PFSK-1 (cell line): Measurements from ENCODE around the gene RPL23.

ENCODE experiments used
- FOXP2 ChIP-seq: optimal IDR thresholded peaks from 2 replicates; pipeline ENCODE3; 2011; ENCODE audit warnings: borderline replicate concordance, control low read depth, inconsistent platforms; ENCODE audit not compliant: insufficient read depth; ENCODE audit errors: extremely low read length, extremely low read depth
- POLR2AphosphoS5 ChIP-seq: IDR thresholded peaks from 2 replicates; pipeline ENCODE4 v1.6.1; 2012; ENCODE audit warnings: low read depth, mild to moderate bottlenecking, control low read depth, low read length, moderate library complexity
- SIN3A ChIP-seq: IDR thresholded peaks from 2 replicates; pipeline ENCODE4 v1.6.1; 2012; ENCODE audit warnings: mild to moderate bottlenecking, low read length, moderate library complexity, borderline replicate concordance; ENCODE audit not compliant: insufficient read depth
- TAF1 ChIP-seq: IDR thresholded peaks from 2 replicates; pipeline ENCODE4 v1.6.1; 2012; ENCODE audit warnings: low read length, control low read depth, borderline replicate concordance; ENCODE audit not compliant: insufficient read depth
- TF ChIP-seq, protein P1 (sequence below), 2 experiments: IDR thresholded peaks; 2 replicates each; pipeline versions ENCODE4 v1.6.1 to v1.8.0; 2011 to 2012; ENCODE audit warnings: low read depth in 2 of 2, low read length in 2 of 2, control low read depth in 1 of 2, inconsistent platforms in 1 of 2, mild to moderate bottlenecking in 1 of 2, moderate library complexity in 1 of 2; ENCODE audit not compliant: insufficient read depth in 1 of 2

RPL23 gene

GRCh38 chr17:38815576-38816193 is 37.8 kb downstream of the RPL23 start:
- TF ChIP-seq POLR2AphosphoS5 (no peak), SIN3A (no peak), FOXP2 (no peak), TAF1 (no peak)
- TF ChIP-seq, protein P1, sequence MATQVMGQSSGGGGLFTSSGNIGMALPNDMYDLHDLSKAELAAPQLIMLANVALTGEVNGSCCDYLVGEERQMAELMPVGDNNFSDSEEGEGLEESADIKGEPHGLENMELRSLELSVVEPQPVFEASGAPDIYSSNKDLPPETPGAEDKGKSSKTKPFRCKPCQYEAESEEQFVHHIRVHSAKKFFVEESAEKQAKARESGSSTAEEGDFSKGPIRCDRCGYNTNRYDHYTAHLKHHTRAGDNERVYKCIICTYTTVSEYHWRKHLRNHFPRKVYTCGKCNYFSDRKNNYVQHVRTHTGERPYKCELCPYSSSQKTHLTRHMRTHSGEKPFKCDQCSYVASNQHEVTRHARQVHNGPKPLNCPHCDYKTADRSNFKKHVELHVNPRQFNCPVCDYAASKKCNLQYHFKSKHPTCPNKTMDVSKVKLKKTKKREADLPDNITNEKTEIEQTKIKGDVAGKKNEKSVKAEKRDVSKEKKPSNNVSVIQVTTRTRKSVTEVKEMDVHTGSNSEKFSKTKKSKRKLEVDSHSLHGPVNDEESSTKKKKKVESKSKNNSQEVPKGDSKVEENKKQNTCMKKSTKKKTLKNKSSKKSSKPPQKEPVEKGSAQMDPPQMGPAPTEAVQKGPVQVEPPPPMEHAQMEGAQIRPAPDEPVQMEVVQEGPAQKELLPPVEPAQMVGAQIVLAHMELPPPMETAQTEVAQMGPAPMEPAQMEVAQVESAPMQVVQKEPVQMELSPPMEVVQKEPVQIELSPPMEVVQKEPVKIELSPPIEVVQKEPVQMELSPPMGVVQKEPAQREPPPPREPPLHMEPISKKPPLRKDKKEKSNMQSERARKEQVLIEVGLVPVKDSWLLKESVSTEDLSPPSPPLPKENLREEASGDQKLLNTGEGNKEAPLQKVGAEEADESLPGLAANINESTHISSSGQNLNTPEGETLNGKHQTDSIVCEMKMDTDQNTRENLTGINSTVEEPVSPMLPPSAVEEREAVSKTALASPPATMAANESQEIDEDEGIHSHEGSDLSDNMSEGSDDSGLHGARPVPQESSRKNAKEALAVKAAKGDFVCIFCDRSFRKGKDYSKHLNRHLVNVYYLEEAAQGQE (IDR thresholded peaks at IDR 0.05; ENCODE audit: insufficient read depth in 1 of 2, low read depth in 2 of 2, low read length in 2 of 2), result no peak

DNA sequence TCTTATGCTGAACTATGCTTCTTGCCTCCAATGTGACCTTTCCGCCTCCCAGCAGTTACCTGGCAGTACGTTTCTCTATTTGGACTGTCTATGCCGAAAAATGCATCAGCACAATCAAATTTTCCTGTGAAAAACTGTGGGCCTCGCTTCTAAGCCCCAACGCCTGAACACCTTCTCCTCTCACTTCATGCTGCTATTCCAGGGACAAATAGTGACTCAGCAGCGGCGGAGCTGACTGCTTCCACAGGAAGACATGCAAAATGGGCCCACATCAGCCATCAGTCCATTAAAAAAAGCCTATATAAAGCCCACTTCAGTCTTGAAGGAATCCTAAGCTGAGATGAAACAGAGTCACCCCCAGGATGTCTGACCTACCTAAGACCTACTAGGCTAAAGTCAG is 43.7 kb downstream of the RPL23 start:
- TF ChIP-seq POLR2AphosphoS5, result no peak
- no peak for TF ChIP-seq FOXP2
- TF ChIP-seq TAF1, result no peak
- no peak for TF ChIP-seq SIN3A
- TF ChIP-seq, protein P1 (IDR thresholded peaks at IDR 0.05; ENCODE audit: insufficient read depth in 1 of 2, low read depth in 2 of 2, low read length in 2 of 2), result no peak

DNA sequence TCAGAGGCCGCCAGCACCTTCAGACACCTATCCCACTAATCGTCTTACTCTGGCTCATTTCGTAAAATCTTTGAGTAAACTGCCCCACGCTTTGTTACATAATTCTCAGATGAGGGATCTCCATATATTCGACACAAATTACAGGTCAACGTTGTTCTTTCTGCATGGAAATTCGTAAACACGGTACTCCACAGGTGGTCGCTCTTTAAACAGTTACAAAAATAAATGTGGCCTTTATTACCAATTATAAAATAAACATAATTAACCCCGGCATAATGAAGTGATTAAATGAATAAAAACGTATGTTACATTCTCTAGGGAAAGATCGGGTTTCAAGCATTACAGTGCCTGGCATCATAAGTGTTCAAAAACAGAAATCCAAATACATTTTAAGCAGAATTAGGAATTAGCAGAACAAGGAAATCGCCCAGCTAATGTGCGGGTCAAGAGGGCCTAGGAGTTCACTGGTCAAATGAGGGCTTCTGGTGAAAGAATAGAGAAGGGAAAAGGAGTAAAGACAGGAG is 53.2 kb downstream of the RPL23 start:
- TF ChIP-seq POLR2AphosphoS5 (no peak; the same call in 1 of the 2 replicates), TAF1 (peak; percentile 59; the same call in 1 of the 2 replicates)

GRCh38 chr17:38799501-38800236 is 53.9 kb downstream of the RPL23 start, which contains the start of gene PIP4K2B:
PIP4K2B (minus strand) TSS chr17:38799556; CDS start chr17:38799424, 132 bp downstream.
- TF ChIP-seq FOXP2, result peak; percentile 94
- no peak for TF ChIP-seq SIN3A
- TF ChIP-seq POLR2AphosphoS5, result peak; percentile 82
- no peak for TF ChIP-seq TAF1

DNA sequence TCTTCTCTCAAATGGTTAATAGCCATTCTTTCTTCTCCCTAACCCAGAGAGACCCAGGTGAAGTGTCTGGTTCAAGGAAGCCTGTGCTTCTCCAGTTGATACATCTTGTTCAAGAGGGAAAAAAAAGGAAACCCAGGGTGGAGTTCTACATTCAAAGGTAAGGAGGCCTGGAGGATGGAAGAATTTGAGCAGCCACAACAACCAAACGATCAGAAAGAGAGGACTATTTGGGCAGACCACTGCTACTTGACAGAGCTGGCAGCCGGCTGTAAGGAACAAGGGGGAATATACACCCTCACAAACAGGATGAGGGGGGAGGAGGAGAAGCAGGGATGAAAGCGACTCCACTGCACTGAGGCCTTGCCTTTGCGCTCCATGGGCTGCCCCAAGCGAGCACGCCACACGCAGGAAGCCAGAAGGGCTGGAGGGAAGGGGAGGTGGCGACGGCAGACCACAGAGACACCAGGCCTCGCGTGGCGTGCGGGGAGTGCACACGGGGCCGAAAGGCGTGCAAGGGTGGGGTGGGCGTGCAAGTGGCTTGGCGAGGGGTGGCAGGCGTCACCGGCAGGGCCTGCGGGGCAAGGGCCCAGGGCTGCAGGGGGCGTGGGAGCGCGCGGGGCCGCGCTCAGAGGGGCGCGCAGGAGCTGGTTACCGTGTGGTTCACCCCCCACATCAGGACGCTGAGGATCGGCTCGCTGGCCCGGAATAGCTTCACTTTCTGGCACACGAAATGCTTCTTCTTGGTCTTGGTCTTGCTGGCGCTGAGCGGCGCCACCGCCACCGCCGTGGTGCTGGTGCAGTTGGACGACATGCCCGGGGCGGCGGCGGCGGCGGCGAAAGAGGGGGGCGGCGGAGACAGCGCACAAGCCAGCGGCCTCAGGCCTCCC is 54.7 kb downstream of the RPL23 start:
- TF ChIP-seq, protein P1 (IDR thresholded peaks at IDR 0.05; ENCODE audit: insufficient read depth in 1 of 2, low read depth in 2 of 2, low read length in 2 of 2), result no peak
- TF ChIP-seq POLR2AphosphoS5 (peak; percentile 1; the same call in 1 of the 2 replicates), TAF1 (peak; percentile 52; the same call in 1 of the 2 replicates), SIN3A (0 out of 2 replicates have a peak, but pooled peaks have one; percentile 64), FOXP2 (no peak)
